Measurements from ENCODE around the gene AGBL5. TPM values are rescaled to one million over a fixed set of nuclear protein-coding genes. Genes with fewer than 3 reads are reported as not detected.
A peak's percentile ranks its signal among the peaks of the same experiment; 100 is the strongest.

AGBL5 gene
- total and polyA plus RNA-seq, 9 of the 15 experiments (the other 6 are each of a cell fraction or from before 2014, with no cell fraction given), result 3.3 to 52.7 (median 26.2) TPM

GRCh38 chr2:27050281-27050995 is 1.0 kb upstream of the AGBL5 start (continued):
- peak in 1 of 2 experiments; percentile 76; a peak in 1 of 4 replicates for TF ChIP-seq HDAC1 (IDR thresholded peaks at IDR 0.05)
- peak; percentile 39; the same call in 1 of the 2 replicates for TF ChIP-seq ESRRA (IDR thresholded peaks at IDR 0.05; ENCODE audit: borderline replicate concordance, low read depth)
- TF ChIP-seq EP300 (IDR thresholded peaks at IDR 0.05; ENCODE audit: low read length), result peak; percentile 62
- no peak for TF ChIP-seq CREB5 (CRISPR knock-in tag; IDR thresholded peaks at IDR 0.05)
- TF ChIP-seq YY1 (IDR thresholded peaks at IDR 0.05; ENCODE audit: borderline replicate concordance in 1 of 3, control insufficient read depth in 1 of 3, extremely low read depth in 1 of 3, insufficient read depth in 3 of 3, insufficient read length in 1 of 3, insufficient replicate concordance in 2 of 3, low read depth in 1 of 3, low read length in 2 of 3), result peak in 2 of 3 experiments; percentile 15 to 25
- peak in 1 of 2 experiments; percentile 52 for TF ChIP-seq NCOA2 (IDR thresholded peaks at IDR 0.05; ENCODE audit: partially characterized antibody in 2 of 2)
- peak; percentile 61 for TF ChIP-seq SUPT5H (IDR thresholded peaks at IDR 0.05)
- TF ChIP-seq RBM22 (IDR thresholded peaks at IDR 0.05; ENCODE audit: low read depth, low read length, poor library complexity, severe bottlenecking), result peak; percentile 77
- TF ChIP-seq USF1 (CRISPR knock-in tag; IDR thresholded peaks at IDR 0.05), result no peak
- 0 out of 4 replicates have a peak, but pooled peaks of 1 of the 2 experiments have one; percentile 34 for TF ChIP-seq SRF (CRISPR knock-in tag; IDR thresholded peaks at IDR 0.05)
- TF ChIP-seq NFIC (IDR thresholded peaks at IDR 0.05), result peak; percentile 56
- peak; percentile 63; the same call in 1 of the 2 replicates for TF ChIP-seq GATA2 (CRISPR knock-in tag; IDR thresholded peaks at IDR 0.05)
- TF ChIP-seq KDM5B (IDR thresholded peaks at IDR 0.05; ENCODE audit: insufficient replicate concordance, low read depth, low read length), result peak; percentile 96
- TF ChIP-seq ARID1B (IDR thresholded peaks at IDR 0.05), result peak; percentile 30
- peak; percentile 33 to 56; a peak in 1 of 4 replicates for TF ChIP-seq MNT (conservative IDR thresholded peaks at IDR 0.05)
- TF ChIP-seq ZNF740 (CRISPR knock-in tag; IDR thresholded peaks at IDR 0.05), result peak; percentile 71; the same call in 1 of the 2 replicates
- no peak for TF ChIP-seq ZNF740 (tag; IDR thresholded peaks at IDR 0.05)
- peak; percentile 37; the same call in 1 of the 2 replicates for TF ChIP-seq JUND (IDR thresholded peaks at IDR 0.05; ENCODE audit: borderline replicate concordance, low read depth, low read length)
- TF ChIP-seq JUND (tag; IDR thresholded peaks at IDR 0.05; ENCODE audit: borderline replicate concordance, low read depth, low read length), result no peak; the same call in 2 of the 3 replicates
- TF ChIP-seq ZNF511 (CRISPR knock-in tag; IDR thresholded peaks at IDR 0.05), result no peak
- no peak for TF ChIP-seq KDM2B (CRISPR knock-in tag; IDR thresholded peaks at IDR 0.05)
